Measurements from ENCODE around the gene BMP7. TPM values are rescaled to one million over a fixed set of nuclear protein-coding genes. Genes with fewer than 3 reads are reported as not detected.

BMP7 gene
- total and polyA plus RNA-seq, 10 donors: 0.26 to 1.5 (median 0.75) TPM; not detected in 1

DNA sequence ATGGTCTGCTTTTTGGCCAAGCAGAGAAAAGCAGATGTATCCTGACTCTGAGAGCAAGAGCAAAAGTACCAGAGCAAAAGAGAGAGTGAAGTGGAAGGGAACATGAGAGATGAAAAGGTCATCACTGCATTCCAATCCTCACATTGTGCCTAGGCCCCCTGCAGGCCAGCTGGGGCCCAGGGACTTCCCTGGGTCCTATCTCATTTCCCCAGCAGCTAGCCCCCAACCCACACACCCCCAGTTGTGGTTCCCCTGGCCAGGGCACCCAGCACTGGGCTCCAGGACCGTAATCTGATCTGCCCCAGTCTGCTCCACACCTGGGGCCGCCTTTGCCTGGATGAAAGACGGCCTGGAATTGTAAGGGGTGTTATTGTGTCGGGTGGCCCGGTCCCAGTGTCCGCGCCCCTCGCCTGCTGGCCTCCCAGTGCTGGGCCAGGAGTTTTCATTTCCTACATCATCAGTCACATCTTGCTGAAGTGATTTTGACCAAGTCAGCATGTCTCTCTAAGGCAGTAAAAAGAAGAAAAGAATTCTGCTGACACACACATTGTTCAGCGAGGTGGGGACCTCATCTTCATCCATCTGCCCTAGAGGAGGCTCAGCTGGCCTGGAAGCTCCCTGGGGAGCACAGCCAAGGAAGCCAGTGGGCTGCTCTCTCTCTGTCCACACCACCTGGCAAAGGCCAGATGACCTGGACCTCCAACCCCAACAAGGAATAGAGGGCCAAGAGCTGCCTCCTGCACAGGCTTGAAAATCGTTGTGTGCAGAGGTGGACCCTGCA lies 4.0 kb upstream of the BMP7 start:
- intact Hi-C loops (cut with DNase I; ENCODE audit: low total_unique reads): no loop called here
- no peak for DNase-seq
- Histone ChIP-seq H3K36me3 (no peaks in the 10 kb centered on the region), H3K4me3 (no peak overlapping the region), H3K27ac (no peak overlapping the region), H3K9me3 (no peaks in the 10 kb centered on the region), H3K27me3 (replicated peaks in 1 of 7) (peaks cover 0 to 84% (median 32%) of the 10 kb centered on the region in 7 donors), H3K4me1 (peaks cover 0 to 18% (median 8%) of the 10 kb centered on the region in 6 donors)
- WGBS, 5 donors: 56 to 64% (median 63%) methylated on average over 10 of the region's 10 CpGs
- TF ChIP-seq POLR2AphosphoS5 (IDR thresholded peaks at IDR 0.05) (no peak), POLR2A (IDR thresholded peaks at IDR 0.05) (no peak)
- TF ChIP-seq, protein P1, sequence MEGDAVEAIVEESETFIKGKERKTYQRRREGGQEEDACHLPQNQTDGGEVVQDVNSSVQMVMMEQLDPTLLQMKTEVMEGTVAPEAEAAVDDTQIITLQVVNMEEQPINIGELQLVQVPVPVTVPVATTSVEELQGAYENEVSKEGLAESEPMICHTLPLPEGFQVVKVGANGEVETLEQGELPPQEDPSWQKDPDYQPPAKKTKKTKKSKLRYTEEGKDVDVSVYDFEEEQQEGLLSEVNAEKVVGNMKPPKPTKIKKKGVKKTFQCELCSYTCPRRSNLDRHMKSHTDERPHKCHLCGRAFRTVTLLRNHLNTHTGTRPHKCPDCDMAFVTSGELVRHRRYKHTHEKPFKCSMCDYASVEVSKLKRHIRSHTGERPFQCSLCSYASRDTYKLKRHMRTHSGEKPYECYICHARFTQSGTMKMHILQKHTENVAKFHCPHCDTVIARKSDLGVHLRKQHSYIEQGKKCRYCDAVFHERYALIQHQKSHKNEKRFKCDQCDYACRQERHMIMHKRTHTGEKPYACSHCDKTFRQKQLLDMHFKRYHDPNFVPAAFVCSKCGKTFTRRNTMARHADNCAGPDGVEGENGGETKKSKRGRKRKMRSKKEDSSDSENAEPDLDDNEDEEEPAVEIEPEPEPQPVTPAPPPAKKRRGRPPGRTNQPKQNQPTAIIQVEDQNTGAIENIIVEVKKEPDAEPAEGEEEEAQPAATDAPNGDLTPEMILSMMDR (IDR thresholded peaks at IDR 0.05 in 8 of 11, conservative IDR thresholded peaks at IDR 0.05 in 3 of 11): no peak

DNA sequence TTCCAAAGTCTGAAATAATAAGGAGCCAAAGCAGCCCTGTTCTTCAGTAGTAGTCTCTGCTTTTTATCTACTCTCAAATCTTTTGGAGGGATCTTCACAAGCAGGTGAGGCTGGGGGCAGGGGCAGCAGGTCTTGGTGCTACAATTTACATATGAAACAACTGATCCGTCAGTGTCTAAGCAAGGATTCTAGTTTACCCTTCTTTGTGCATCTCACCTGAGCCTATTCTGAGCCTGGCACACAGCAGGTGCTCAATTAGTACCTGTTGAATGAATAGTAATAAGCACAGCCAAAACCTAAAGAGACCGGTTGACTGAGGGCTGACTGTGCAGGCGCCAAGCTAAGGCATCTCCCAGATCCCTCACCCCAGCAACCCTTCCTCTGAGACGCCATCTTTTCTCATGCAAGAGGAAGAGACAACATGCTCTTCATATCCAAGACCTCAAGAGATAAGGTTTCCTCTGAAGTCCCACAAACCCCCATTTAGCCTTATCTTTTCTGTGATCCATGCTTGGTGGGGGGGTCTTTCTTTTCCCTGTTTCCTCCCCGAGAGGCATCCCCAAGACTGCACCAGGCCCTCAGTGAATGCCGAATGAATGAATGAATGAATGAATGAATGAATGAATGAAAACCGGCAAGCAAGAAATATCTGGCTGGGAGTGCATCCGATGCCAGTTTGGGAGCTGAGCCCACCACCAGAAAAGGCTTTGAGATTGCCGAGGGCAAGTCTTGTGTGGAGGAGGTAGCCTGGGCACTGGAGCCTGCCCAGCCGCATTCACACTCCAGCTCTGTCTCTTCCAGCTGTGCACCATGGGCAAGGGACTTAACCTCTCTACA lies 2.9 kb upstream of the BMP7 start:
- no peaks in the 10 kb centered on the region for H3K9me3 ChIP-seq
- no peak overlapping the region for H3K27ac ChIP-seq
- no peak for DNase-seq
- H3K4me1 ChIP-seq: peaks cover 0 to 26% (median 9%) of the 10 kb centered on the region in 6 donors
- H3K36me3 ChIP-seq: no peaks in the 10 kb centered on the region
- intact Hi-C loops (cut with DNase I; ENCODE audit: low total_unique reads): no loop called here
- H3K27me3 ChIP-seq (replicated peaks in 1 of 7): peaks cover 0 to 90% (median 40%) of the 10 kb centered on the region in 7 donors
- H3K4me3 ChIP-seq: no peak overlapping the region
- WGBS, 5 donors: 51 to 60% (median 58%) methylated on average over 10 of the region's 10 CpGs
- TF ChIP-seq, protein P1 (IDR thresholded peaks at IDR 0.05 in 8 of 11, conservative IDR thresholded peaks at IDR 0.05 in 3 of 11): no peak
- TF ChIP-seq POLR2A (IDR thresholded peaks at IDR 0.05) (no peak), POLR2AphosphoS5 (IDR thresholded peaks at IDR 0.05) (no peak)

DNA sequence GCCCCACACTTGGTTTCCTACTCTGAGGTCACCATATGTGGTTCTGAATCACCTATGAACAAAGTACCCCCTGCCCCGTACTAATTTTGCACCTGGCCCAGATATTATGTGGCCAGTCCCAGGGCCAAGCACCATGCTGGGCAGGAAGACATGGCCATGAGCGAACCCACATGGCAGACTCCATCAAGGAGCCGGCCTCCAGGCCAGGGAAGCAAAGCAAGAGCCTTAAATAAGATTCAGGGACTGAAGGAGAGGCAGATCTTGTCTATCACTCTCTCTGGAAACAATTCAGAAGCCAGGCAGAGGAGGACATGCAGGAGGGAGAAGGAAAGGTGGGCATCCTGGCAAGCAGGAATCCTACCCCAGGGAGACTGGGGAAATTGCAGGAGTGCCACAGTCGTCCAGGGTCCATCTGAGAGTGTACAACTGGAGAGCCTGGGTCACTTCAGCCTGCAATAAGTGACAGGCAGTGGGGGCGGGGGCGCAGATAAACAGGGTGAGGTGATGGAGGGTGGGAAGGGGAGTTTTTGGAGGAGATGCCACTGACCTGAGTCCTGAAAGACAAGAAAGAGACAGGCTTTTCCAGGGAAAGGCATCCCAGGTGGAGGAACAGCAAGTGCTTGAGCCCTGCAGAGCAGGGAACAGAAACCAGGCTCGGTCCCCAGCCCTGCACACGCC lies 2.1 kb upstream of the BMP7 start:
- DNase-seq: no peak
- WGBS, 5 donors: 50 to 66% (median 60%) methylated on average over 8 of the region's 8 CpGs
- Histone ChIP-seq H3K9me3 (no peaks in the 10 kb centered on the region), H3K27ac (no peak overlapping the region), H3K4me3 (no peak overlapping the region), H3K36me3 (no peaks in the 10 kb centered on the region), H3K27me3 (replicated peaks in 1 of 7) (peaks cover 0 to 90% (median 48%) of the 10 kb centered on the region in 7 donors), H3K4me1 (peaks cover 0 to 29% (median 9%) of the 10 kb centered on the region in 6 donors)
- intact Hi-C loops (cut with DNase I; ENCODE audit: low total_unique reads): no loop called here
- TF ChIP-seq POLR2A (IDR thresholded peaks at IDR 0.05) (no peak), POLR2AphosphoS5 (IDR thresholded peaks at IDR 0.05) (no peak)
- TF ChIP-seq, protein P1 (IDR thresholded peaks at IDR 0.05 in 8 of 11, conservative IDR thresholded peaks at IDR 0.05 in 3 of 11): no peak

Measured in spleen (tissue), 11 donors.